ENCODE measurements around the gene MBL2. TPM values are rescaled to one million over a fixed set of nuclear protein-coding genes. Genes with fewer than 3 reads are reported as not detected.

MBL2 gene
- total RNA-seq, 2 donors from 2014 or later, result not detected

- DNase-seq (ENCODE audit: low spot score), result no peak
- Mint-ChIP-seq H3K27ac (no peak overlapping the region), H3K9me3 (no peaks in the 10 kb centered on the region)
Observed at GRCh38 chr10:52779541-52780390, 7.2 kb upstream of the MBL2 start.

GRCh38 chr10:52778511-52779392 is 6.2 kb upstream of the MBL2 start:
- DNase-seq (ENCODE audit: low spot score) (no peak), ATAC-seq (no peak)
- Mint-ChIP-seq H3K4me1 (ENCODE audit: low read depth in 2 of 2) (no peaks in the 10 kb centered on the region), H3K9me3 (no peaks in the 10 kb centered on the region), H3K36me3 (no peaks in the 10 kb centered on the region), H3K4me3 (no peak overlapping the region), H3K27me3 (peaks cover 5 to 6% of the 10 kb centered on the region in 2 donors), H3K27ac (no peak overlapping the region)

More at GRCh38 chr10:52779541-52780390, 7.2 kb upstream of the MBL2 start:
- peaks cover 5 to 6% of the 10 kb centered on the region in 2 donors for H3K27me3 Mint-ChIP-seq
- H3K36me3 Mint-ChIP-seq, result no peaks in the 10 kb centered on the region
- peak in 1 of 2 donors; percentile 68 for ATAC-seq
- no peak overlapping the region for H3K4me3 Mint-ChIP-seq
- H3K4me1 Mint-ChIP-seq (ENCODE audit: low read depth in 2 of 2), result no peaks in the 10 kb centered on the region

- no peak overlapping the region for H3K27ac Mint-ChIP-seq
- no peaks in the 10 kb centered on the region for H3K36me3 Mint-ChIP-seq
- H3K4me3 Mint-ChIP-seq, result no peak overlapping the region
- no peak for ATAC-seq
- H3K27me3 Mint-ChIP-seq, result peaks cover 5 to 6% of the 10 kb centered on the region in 2 donors
- no peak for DNase-seq (ENCODE audit: low spot score)
- H3K9me3 Mint-ChIP-seq, result no peaks in the 10 kb centered on the region
- H3K4me1 Mint-ChIP-seq (ENCODE audit: low read depth in 2 of 2), result no peaks in the 10 kb centered on the region
Observed at GRCh38 chr10:52777414-52777813, 4.8 kb upstream of the MBL2 start.

GRCh38 chr10:52776471-52776903 is 3.9 kb upstream of the MBL2 start:
- H3K27ac Mint-ChIP-seq, result no peak overlapping the region
- DNase-seq (ENCODE audit: low spot score), result no peak
- H3K36me3 Mint-ChIP-seq, result no peaks in the 10 kb centered on the region
- no peaks in the 10 kb centered on the region for H3K9me3 Mint-ChIP-seq
- no peak for ATAC-seq
- no peak overlapping the region for H3K4me3 Mint-ChIP-seq
- H3K4me1 Mint-ChIP-seq (ENCODE audit: low read depth in 2 of 2), result no peaks in the 10 kb centered on the region
- H3K27me3 Mint-ChIP-seq, result peaks cover 5 to 6% of the 10 kb centered on the region in 2 donors

GRCh38 chr10:52775132-52775647 is 2.6 kb upstream of the MBL2 start:
- Mint-ChIP-seq H3K4me3 (no peak overlapping the region), H3K4me1 (ENCODE audit: low read depth in 2 of 2) (no peaks in the 10 kb centered on the region)

GRCh38 chr10:52774600-52775106 is 2.1 kb upstream of the MBL2 start:
- Mint-ChIP-seq H3K4me1 (ENCODE audit: low read depth in 2 of 2) (no peaks in the 10 kb centered on the region), H3K9me3 (no peaks in the 10 kb centered on the region), H3K27ac (no peak overlapping the region), H3K4me3 (no peak overlapping the region), H3K36me3 (no peaks in the 10 kb centered on the region), H3K27me3 (peaks cover 5 to 6% of the 10 kb centered on the region in 2 donors)
- no peak for DNase-seq (ENCODE audit: low spot score)
- ATAC-seq, result no peak

More at GRCh38 chr10:52775132-52775647, 2.6 kb upstream of the MBL2 start:
- Mint-ChIP-seq H3K27ac (no peak overlapping the region), H3K9me3 (no peaks in the 10 kb centered on the region), H3K36me3 (no peaks in the 10 kb centered on the region), H3K27me3 (peaks cover 5 to 6% of the 10 kb centered on the region in 2 donors)
- no peak for DNase-seq (ENCODE audit: low spot score)
- ATAC-seq, result no peak

- Mint-ChIP-seq H3K27ac (no peak overlapping the region), H3K4me1 (ENCODE audit: low read depth in 2 of 2) (no peaks in the 10 kb centered on the region)
Observed at GRCh38 chr10:52774182-52774581, 1.6 kb upstream of the MBL2 start.

GRCh38 chr10:52771534-52772445 is 794 bp downstream of the MBL2 start:
- no peak for ATAC-seq
- Mint-ChIP-seq H3K36me3 (no peaks in the 10 kb centered on the region), H3K27ac (no peak overlapping the region), H3K27me3 (peaks cover 2 to 6% of the 10 kb centered on the region in 2 donors), H3K4me3 (no peak overlapping the region), H3K9me3 (no peaks in the 10 kb centered on the region), H3K4me1 (ENCODE audit: low read depth in 2 of 2) (no peaks in the 10 kb centered on the region)
- DNase-seq (ENCODE audit: low spot score), result no peak

More at GRCh38 chr10:52774182-52774581, 1.6 kb upstream of the MBL2 start:
- ATAC-seq, result no peak
- H3K27me3 Mint-ChIP-seq, result peaks cover 5 to 6% of the 10 kb centered on the region in 2 donors
- H3K4me3 Mint-ChIP-seq, result no peak overlapping the region
- H3K36me3 Mint-ChIP-seq, result no peaks in the 10 kb centered on the region
- H3K9me3 Mint-ChIP-seq, result no peaks in the 10 kb centered on the region
- no peak for DNase-seq (ENCODE audit: low spot score)

GRCh38 chr10:52770904-52771303 is 1.7 kb downstream of the MBL2 start:
- ATAC-seq (no peak), DNase-seq (ENCODE audit: low spot score) (no peak)
- H3K36me3 Mint-ChIP-seq, result no peaks in the 10 kb centered on the region
- H3K4me3 Mint-ChIP-seq, result no peak overlapping the region
- H3K27ac Mint-ChIP-seq, result no peak overlapping the region
- peaks cover 2 to 3% of the 10 kb centered on the region in 2 donors for H3K27me3 Mint-ChIP-seq
- no peaks in the 10 kb centered on the region for H3K9me3 Mint-ChIP-seq
- H3K4me1 Mint-ChIP-seq (ENCODE audit: low read depth in 2 of 2), result no peaks in the 10 kb centered on the region

GRCh38 chr10:52769966-52770365 is 2.6 kb downstream of the MBL2 start:
- DNase-seq (ENCODE audit: low spot score) (no peak), ATAC-seq (no peak)
- Mint-ChIP-seq H3K27ac (no peak overlapping the region), H3K27me3 (no peaks in the 10 kb centered on the region), H3K4me1 (ENCODE audit: low read depth in 2 of 2) (no peaks in the 10 kb centered on the region), H3K36me3 (no peaks in the 10 kb centered on the region), H3K9me3 (no peaks in the 10 kb centered on the region), H3K4me3 (no peak overlapping the region)

GRCh38 chr10:52768001-52768532 is 4.5 kb downstream of the MBL2 start:
- H3K4me1 Mint-ChIP-seq (ENCODE audit: low read depth in 2 of 2), result no peaks in the 10 kb centered on the region
- no peak overlapping the region for H3K27ac Mint-ChIP-seq
- H3K9me3 Mint-ChIP-seq, result no peaks in the 10 kb centered on the region
- no peaks in the 10 kb centered on the region for H3K36me3 Mint-ChIP-seq
- H3K4me3 Mint-ChIP-seq, result no peak overlapping the region
- DNase-seq (ENCODE audit: low spot score) (no peak), ATAC-seq (no peak)
- H3K27me3 Mint-ChIP-seq, result no peaks in the 10 kb centered on the region

GRCh38 chr10:52762088-52762487 is 10.5 kb downstream of the MBL2 start:
- DNase-seq (ENCODE audit: low spot score), result no peak

More at GRCh38 chr10:52762088-52762487, 10.5 kb downstream of the MBL2 start:
- H3K27ac Mint-ChIP-seq, result no peak overlapping the region
- H3K4me3 Mint-ChIP-seq, result no peak overlapping the region
- H3K9me3 Mint-ChIP-seq, result peaks cover 5% of the 10 kb centered on the region
- H3K27me3 Mint-ChIP-seq, result no peaks in the 10 kb centered on the region
- no peaks in the 10 kb centered on the region for H3K4me1 Mint-ChIP-seq (ENCODE audit: low read depth in 2 of 2)
- no peak for ATAC-seq
- H3K36me3 Mint-ChIP-seq, result no peaks in the 10 kb centered on the region
